ENCODE data around the gene SORBS1.

The SORBS1 gene

DNA sequence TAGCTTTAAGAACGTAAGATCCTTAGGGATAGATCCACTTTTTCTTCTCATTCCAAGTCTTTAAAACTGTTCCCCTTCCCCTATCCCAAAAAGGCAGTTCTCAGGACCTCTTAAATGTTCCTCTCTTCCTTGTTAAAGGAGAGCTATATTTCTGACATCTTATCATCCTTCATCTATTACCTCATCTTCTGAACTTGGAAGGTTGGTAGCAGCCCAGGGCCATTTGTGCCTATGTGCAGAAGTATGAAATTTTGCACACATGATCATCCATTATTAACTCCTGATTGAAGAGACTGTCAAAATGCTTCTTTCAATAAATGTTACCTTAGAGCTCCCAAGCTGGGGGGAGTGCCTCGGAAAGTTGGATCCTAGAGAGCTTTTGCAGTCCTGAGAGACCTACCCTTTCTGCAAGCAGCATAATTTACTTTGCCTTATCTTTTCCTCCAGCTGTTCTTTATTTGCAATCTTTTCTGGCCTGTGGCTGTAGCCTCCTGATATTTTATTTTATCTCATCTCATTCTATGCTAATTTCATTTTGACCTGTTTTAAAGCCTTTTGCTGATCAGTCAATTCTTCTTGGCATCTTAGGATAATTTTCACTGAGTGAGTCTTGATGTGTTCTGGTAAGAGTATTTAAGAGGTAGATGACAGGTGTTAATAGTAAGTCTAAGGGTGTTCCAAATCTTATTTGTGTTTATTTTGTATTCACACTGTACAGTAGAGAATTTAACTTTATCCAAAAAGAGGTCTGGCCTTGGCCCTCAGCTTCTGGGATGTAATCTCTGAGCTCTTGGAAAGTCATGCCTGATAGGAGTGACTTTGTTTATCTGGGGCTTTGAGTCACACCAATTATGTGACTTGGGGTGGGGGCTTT lies 135.3 kb downstream of the SORBS1 start:
- H3K4me3 ChIP-seq (IDR thresholded peaks at IDR 0.05; ENCODE audit: insufficient read depth, low read depth, low read length): no peak overlapping the region
- H3K4me1 ChIP-seq (ENCODE audit: low read depth, poor library complexity, severe bottlenecking): peaks cover 8% of the 10 kb centered on the region
- H3K9ac ChIP-seq: no peak overlapping the region
- H3K27ac ChIP-seq: no peak overlapping the region
- H2AFZ ChIP-seq (ENCODE audit: low read depth): no peak overlapping the region
- H4K20me1 ChIP-seq (ENCODE audit: insufficient read depth): no peaks in the 10 kb centered on the region
- H3K36me3 ChIP-seq (ENCODE audit: insufficient read depth): no peaks in the 10 kb centered on the region
- H3K4me2 ChIP-seq: no peak overlapping the region
- no peak for TF ChIP-seq CTCF (conservative IDR thresholded peaks at IDR 0.05; ENCODE audit: low read depth, low read length)
- H3K79me2 ChIP-seq (ENCODE audit: insufficient read depth, low read depth): no peaks in the 10 kb centered on the region
- H3K27me3 ChIP-seq (ENCODE audit: insufficient read depth, low read depth): no peaks in the 10 kb centered on the region

- no peaks in the 10 kb centered on the region for H4K20me1 ChIP-seq (ENCODE audit: insufficient read depth)
- no peak overlapping the region for H3K4me3 ChIP-seq (IDR thresholded peaks at IDR 0.05; ENCODE audit: insufficient read depth, low read depth, low read length)
- H3K4me2 ChIP-seq: no peak overlapping the region
- H3K27me3 ChIP-seq (ENCODE audit: insufficient read depth, low read depth): no peaks in the 10 kb centered on the region
- no peak overlapping the region for H3K9ac ChIP-seq
- H3K4me1 ChIP-seq (ENCODE audit: low read depth, poor library complexity, severe bottlenecking): no peaks in the 10 kb centered on the region
- no peaks in the 10 kb centered on the region for H3K36me3 ChIP-seq (ENCODE audit: insufficient read depth)
- TF ChIP-seq CTCF (conservative IDR thresholded peaks at IDR 0.05; ENCODE audit: low read depth, low read length): no peak
- no peaks in the 10 kb centered on the region for H3K79me2 ChIP-seq (ENCODE audit: insufficient read depth, low read depth)
- H3K27ac ChIP-seq: no peak overlapping the region
- H2AFZ ChIP-seq (ENCODE audit: low read depth): no peak overlapping the region
These were observed 137.8 kb downstream of the SORBS1 start for GRCh38 chr10:95423164-95424005.

GRCh38 chr10:95422233-95422632 lies 138.9 kb downstream of the SORBS1 start:
- no peak overlapping the region for H3K27ac ChIP-seq
- no peaks in the 10 kb centered on the region for H4K20me1 ChIP-seq (ENCODE audit: insufficient read depth)
- no peak overlapping the region for H3K9ac ChIP-seq
- no peaks in the 10 kb centered on the region for H3K79me2 ChIP-seq (ENCODE audit: insufficient read depth, low read depth)
- no peaks in the 10 kb centered on the region for H3K27me3 ChIP-seq (ENCODE audit: insufficient read depth, low read depth)
- TF ChIP-seq CTCF (conservative IDR thresholded peaks at IDR 0.05; ENCODE audit: low read depth, low read length): no peak
- H3K36me3 ChIP-seq (ENCODE audit: insufficient read depth): no peaks in the 10 kb centered on the region
- no peak overlapping the region for H3K4me2 ChIP-seq
- no peaks in the 10 kb centered on the region for H3K4me1 ChIP-seq (ENCODE audit: low read depth, poor library complexity, severe bottlenecking)
- no peak overlapping the region for H3K4me3 ChIP-seq (IDR thresholded peaks at IDR 0.05; ENCODE audit: insufficient read depth, low read depth, low read length)
- no peak overlapping the region for H2AFZ ChIP-seq (ENCODE audit: low read depth)

DNA sequence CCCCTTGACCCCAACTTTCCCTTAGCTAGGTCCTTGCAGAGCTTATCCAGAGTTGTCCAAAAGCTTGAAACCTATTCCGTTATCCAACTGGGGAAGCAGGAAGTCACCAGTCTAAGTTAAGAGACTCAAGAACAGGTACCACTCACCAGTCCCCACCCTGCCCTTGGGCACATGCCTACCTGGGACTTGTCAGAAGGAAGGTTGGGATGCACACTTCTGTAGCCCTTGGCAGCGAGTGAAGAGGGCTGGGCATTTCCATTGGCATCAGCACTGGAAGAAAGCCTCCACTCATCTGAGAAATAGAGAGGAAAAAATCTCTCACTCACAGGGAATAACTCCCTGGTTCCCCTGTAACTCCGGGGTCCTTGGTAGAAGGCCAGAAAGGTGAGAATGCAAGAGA lies 139.4 kb downstream of the SORBS1 start:
- Histone ChIP-seq H3K4me1 (ENCODE audit: low read depth, poor library complexity, severe bottlenecking) (no peaks in the 10 kb centered on the region), H3K4me3 (IDR thresholded peaks at IDR 0.05; ENCODE audit: insufficient read depth, low read depth, low read length) (no peak overlapping the region), H3K79me2 (ENCODE audit: insufficient read depth, low read depth) (no peaks in the 10 kb centered on the region), H3K36me3 (ENCODE audit: insufficient read depth) (no peaks in the 10 kb centered on the region), H3K27me3 (ENCODE audit: insufficient read depth, low read depth) (no peaks in the 10 kb centered on the region), H3K4me2 (no peak overlapping the region), H2AFZ (ENCODE audit: low read depth) (no peak overlapping the region), H4K20me1 (ENCODE audit: insufficient read depth) (no peaks in the 10 kb centered on the region), H3K27ac (no peak overlapping the region), H3K9ac (no peak overlapping the region)
- TF ChIP-seq CTCF (conservative IDR thresholded peaks at IDR 0.05; ENCODE audit: low read depth, low read length): no peak

Measured in KMS-11 (cell line).